Liver (tissue), 9 donors: ENCODE results near the gene ELP4. TPM values are rescaled to one million over a fixed set of nuclear protein-coding genes. Genes with fewer than 3 reads are reported as not detected.
A peak's percentile ranks its signal among the peaks of the same experiment; 100 is the strongest.

Source experiments
- DNase-seq: peaks from one replicate; pipeline ENCODE4 v3.0.0-alpha.2; 2017; ENCODE audit warnings: low spot score
- H3K27ac ChIP-seq, 2 donors: one replicate each; pipeline ENCODE4 v1.7.0; 2013; ENCODE audit warnings: inconsistent platforms in 2 of 2, low read length in 2 of 2, control low read depth in 1 of 2, low read depth in 1 of 2, mild to moderate bottlenecking in 1 of 2
- H3K27me3 ChIP-seq, 4 donors: one replicate each; pipeline versions ENCODE4 v1.6.1 to v1.7.0; 2013; ENCODE audit warnings: low read length in 3 of 4, inconsistent platforms in 1 of 4, mild to moderate bottlenecking in 1 of 4, moderate library complexity in 1 of 4; ENCODE audit not compliant: control insufficient read depth in 4 of 4, insufficient read depth in 4 of 4
- H3K36me3 ChIP-seq, 4 donors: one replicate each; pipeline versions ENCODE4 v1.6.1 to v1.7.0; 2013; ENCODE audit warnings: low read length in 3 of 4, mild to moderate bottlenecking in 3 of 4, low read depth in 1 of 4, moderate library complexity in 1 of 4; ENCODE audit not compliant: control insufficient read depth in 4 of 4, insufficient read depth in 3 of 4
- H3K4me1 ChIP-seq, 4 donors: one replicate each; pipeline versions ENCODE4 v1.6.1 to v1.7.0; 2013; ENCODE audit warnings: low read length in 3 of 4, mild to moderate bottlenecking in 3 of 4, moderate library complexity in 1 of 4; ENCODE audit not compliant: control insufficient read depth in 4 of 4, insufficient read depth in 4 of 4
- H3K4me3 ChIP-seq, 3 donors: one replicate each; pipeline versions ENCODE4 v1.6.1 to v1.7.0; 2013; ENCODE audit warnings: low read length in 3 of 3, control low read depth in 1 of 3, low read depth in 1 of 3, mild to moderate bottlenecking in 1 of 3
- H3K9ac ChIP-seq, 2 donors: one replicate each; pipeline ENCODE4 v1.7.0; 2013; ENCODE audit warnings: low read length in 2 of 2, mild to moderate bottlenecking in 2 of 2, moderate library complexity in 2 of 2, control low read depth in 1 of 2, low read depth in 1 of 2
- H3K9me3 ChIP-seq, 4 donors: one replicate each; pipeline versions ENCODE4 v1.6.1 to v1.7.0; 2013; ENCODE audit warnings: low read length in 3 of 4; ENCODE audit not compliant: control insufficient read depth in 4 of 4
- EGR1 ChIP-seq, 2 donors: IDR thresholded peaks; 2 replicates each; pipeline ENCODE4 v1.6.1; 2016 to 2018; ENCODE audit warnings: antibody characterized with exemption in 2 of 2, low read depth in 2 of 2
- FOXA1 ChIP-seq: IDR thresholded peaks from 2 replicates; pipeline ENCODE4 v1.6.1; 2016; ENCODE audit warnings: antibody characterized with exemption
- FOXA2 ChIP-seq: IDR thresholded peaks from 2 replicates; pipeline ENCODE4 v1.6.1; 2016; ENCODE audit warnings: antibody characterized with exemption
- GABPA ChIP-seq, 2 donors: IDR thresholded peaks in 1 of 2; conservative IDR thresholded peaks in 1 of 2; 2 replicates each; pipeline ENCODE4 v1.6.1; 2016; ENCODE audit warnings: antibody characterized with exemption in 2 of 2, mild to moderate bottlenecking in 1 of 2, moderate library complexity in 1 of 2
- HNF4A ChIP-seq, 2 donors: conservative IDR thresholded peaks; 2 replicates each; pipeline ENCODE4 v1.6.1; 2016; ENCODE audit warnings: antibody characterized with exemption in 2 of 2, mild to moderate bottlenecking in 2 of 2
- HNF4G ChIP-seq: IDR thresholded peaks from 2 replicates; pipeline ENCODE4 v1.6.1; 2016; ENCODE audit warnings: antibody characterized with exemption
- JUND ChIP-seq, 2 donors: IDR thresholded peaks; 2 replicates each; pipeline ENCODE4 v1.6.1; 2016; ENCODE audit warnings: antibody characterized with exemption in 2 of 2
- NR2F2 ChIP-seq: IDR thresholded peaks from 2 replicates; pipeline ENCODE4 v1.6.1; 2016; ENCODE audit warnings: antibody characterized with exemption
- RXRA ChIP-seq, 2 donors: IDR thresholded peaks; 2 replicates each; pipeline ENCODE4 v1.6.1; 2017 to 2018; ENCODE audit warnings: antibody characterized with exemption in 2 of 2, mild to moderate bottlenecking in 1 of 2
- SP1 ChIP-seq: IDR thresholded peaks from 2 replicates; pipeline ENCODE4 v1.6.1; 2018; ENCODE audit warnings: antibody characterized with exemption, mild to moderate bottlenecking
- TAF1 ChIP-seq: conservative IDR thresholded peaks from 2 replicates; pipeline ENCODE4 v1.6.1; 2016; ENCODE audit warnings: antibody characterized with exemption, mild to moderate bottlenecking
- YY1 ChIP-seq: IDR thresholded peaks from 2 replicates; pipeline ENCODE4 v1.6.1; 2016; ENCODE audit warnings: antibody characterized with exemption, mild to moderate bottlenecking
- WGBS: extraction: QIAGEN DNeasy Blood & Tissue Kit; methylation state at CpG from one replicate; pipeline ENCODE4 v1.1.7; 2013; 5-methylcytosine and 5-hydroxymethylcytosine counted together
- polyA plus RNA-seq, 2 donors: library from polyadenylated mRNA; stranded (reverse) in 1 of 2; unstranded in 1 of 2; fragments of 200-250 nt in 1 of 2; fragments of >200 nt in 1 of 2; fragmentation: Nextera tagmentation in 1 of 2; extraction: Ambion mirVana in 1 of 2; gene quantifications; one replicate each; pipeline versions ENCODE4 v1.2.1 to v1.2.3, GENCODE V29; 2013 to 2015
- total RNA-seq, 2 donors: library from RNA; depleted of rRNA; stranded (reverse); fragments of >200 nt; gene quantifications; one replicate each; pipeline ENCODE4 v1.2.3, GENCODE V29; 2014
- TF ChIP-seq, protein P1 (sequence below): IDR thresholded peaks from 2 replicates; pipeline ENCODE4 v1.6.1; 2016; ENCODE audit warnings: antibody characterized with exemption, mild to moderate bottlenecking
- TF ChIP-seq, protein P2 (sequence below): IDR thresholded peaks from 2 replicates; pipeline ENCODE4 v1.6.1; 2016; ENCODE audit warnings: antibody characterized with exemption
- TF ChIP-seq, protein P3 (sequence below): fragments of 150-350 bp; IDR thresholded peaks from 2 replicates; pipeline ENCODE4 v1.5.1; 2017; ENCODE audit warnings: improper control_type of control experiment, low read depth, low read length; ENCODE audit not compliant: missing input control
- TF ChIP-seq, protein P4 (sequence below): IDR thresholded peaks from 2 replicates; pipeline ENCODE4 v1.6.1; 2016; ENCODE audit warnings: antibody characterized with exemption
- TF ChIP-seq, protein P5 (sequence below): IDR thresholded peaks from 2 replicates; pipeline ENCODE4 v1.6.1; 2016; ENCODE audit warnings: antibody characterized with exemption
- donor health status: healthy.
- donor health status: healthy.
- donor health status: healthy.
- donor health status: healthy.
- donor health status: healthy.

The ELP4 gene
- total and polyA plus RNA-seq, 4 donors, result 6.0 to 18.8 (median 12.5) TPM

DNA sequence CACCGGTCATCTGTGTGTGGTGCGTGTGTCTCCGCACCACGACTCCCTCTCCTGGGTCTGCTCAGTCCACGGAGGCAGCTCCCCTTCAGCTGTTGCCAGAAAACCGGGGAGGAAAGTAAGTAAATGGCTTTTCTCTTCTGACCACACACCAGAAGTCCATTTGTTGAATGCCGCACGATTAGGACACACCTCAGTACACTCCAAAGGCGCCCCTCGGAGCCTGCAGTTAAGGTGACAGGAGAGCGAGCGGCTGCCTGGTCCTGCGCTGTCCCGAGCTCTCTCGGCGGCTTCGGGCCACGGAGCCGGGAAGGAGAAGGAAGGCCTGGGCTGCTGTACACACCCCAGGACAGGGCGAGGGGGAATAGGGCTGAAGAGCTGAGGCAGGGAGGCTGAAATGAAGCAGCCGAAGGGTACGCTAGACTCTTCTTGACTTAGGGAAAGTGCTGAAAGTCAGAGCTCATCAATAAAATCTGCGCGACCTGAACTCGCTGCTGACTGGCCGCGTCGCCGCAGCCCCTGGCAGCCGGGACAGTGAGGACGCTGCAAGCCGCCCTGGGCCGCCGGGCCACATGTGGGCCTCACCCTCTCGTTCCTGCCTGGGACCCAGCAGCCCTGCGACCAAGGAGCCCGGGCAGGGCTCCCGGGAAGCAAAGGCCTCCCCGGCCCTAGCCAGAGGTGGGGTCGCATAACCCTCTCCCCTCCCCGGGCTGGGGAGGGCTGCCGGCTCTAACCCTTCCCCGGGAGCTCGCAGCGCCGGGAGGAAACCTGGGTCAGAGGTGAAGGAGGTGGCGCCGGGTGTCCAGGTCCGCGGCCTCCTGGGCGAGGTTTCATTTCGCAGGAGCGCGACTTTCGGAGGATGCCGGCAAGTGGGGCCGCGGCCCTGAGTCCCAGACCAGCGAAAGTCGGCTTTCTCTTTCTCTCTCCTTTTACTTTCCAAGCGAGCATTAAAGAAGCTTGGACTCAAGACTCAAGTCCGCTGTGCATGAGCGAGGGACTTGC, 303.1 kb downstream of the ELP4 start:
- Histone ChIP-seq H3K36me3 (no peaks in the 10 kb centered on the region), H3K9me3 (no peaks in the 10 kb centered on the region), H3K9ac (no peak overlapping the region), H3K27ac (no peak overlapping the region), H3K4me3 (peak overlapping the region; percentile 41 to 55 (median 51)), H3K4me1 (peaks cover 37 to 76% (median 50%) of the 10 kb centered on the region in 4 donors), H3K27me3 (peaks cover 11 to 34% (median 29%) of the 10 kb centered on the region in 4 donors)
- no peak for DNase-seq
- 6% methylated on average over 63 of the region's 63 CpGs for WGBS
- TF ChIP-seq, protein P1, sequence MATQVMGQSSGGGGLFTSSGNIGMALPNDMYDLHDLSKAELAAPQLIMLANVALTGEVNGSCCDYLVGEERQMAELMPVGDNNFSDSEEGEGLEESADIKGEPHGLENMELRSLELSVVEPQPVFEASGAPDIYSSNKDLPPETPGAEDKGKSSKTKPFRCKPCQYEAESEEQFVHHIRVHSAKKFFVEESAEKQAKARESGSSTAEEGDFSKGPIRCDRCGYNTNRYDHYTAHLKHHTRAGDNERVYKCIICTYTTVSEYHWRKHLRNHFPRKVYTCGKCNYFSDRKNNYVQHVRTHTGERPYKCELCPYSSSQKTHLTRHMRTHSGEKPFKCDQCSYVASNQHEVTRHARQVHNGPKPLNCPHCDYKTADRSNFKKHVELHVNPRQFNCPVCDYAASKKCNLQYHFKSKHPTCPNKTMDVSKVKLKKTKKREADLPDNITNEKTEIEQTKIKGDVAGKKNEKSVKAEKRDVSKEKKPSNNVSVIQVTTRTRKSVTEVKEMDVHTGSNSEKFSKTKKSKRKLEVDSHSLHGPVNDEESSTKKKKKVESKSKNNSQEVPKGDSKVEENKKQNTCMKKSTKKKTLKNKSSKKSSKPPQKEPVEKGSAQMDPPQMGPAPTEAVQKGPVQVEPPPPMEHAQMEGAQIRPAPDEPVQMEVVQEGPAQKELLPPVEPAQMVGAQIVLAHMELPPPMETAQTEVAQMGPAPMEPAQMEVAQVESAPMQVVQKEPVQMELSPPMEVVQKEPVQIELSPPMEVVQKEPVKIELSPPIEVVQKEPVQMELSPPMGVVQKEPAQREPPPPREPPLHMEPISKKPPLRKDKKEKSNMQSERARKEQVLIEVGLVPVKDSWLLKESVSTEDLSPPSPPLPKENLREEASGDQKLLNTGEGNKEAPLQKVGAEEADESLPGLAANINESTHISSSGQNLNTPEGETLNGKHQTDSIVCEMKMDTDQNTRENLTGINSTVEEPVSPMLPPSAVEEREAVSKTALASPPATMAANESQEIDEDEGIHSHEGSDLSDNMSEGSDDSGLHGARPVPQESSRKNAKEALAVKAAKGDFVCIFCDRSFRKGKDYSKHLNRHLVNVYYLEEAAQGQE, result no peak
- no peak for TF ChIP-seq FOXA1
- TF ChIP-seq GABPA (IDR thresholded peaks at IDR 0.05 in 1 of 2, conservative IDR thresholded peaks at IDR 0.05 in 1 of 2), result no peak
- TF ChIP-seq, protein P2, sequence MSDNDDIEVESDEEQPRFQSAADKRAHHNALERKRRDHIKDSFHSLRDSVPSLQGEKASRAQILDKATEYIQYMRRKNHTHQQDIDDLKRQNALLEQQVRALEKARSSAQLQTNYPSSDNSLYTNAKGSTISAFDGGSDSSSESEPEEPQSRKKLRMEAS, result no peak
- no peak for TF ChIP-seq NR2F2
- no peak for TF ChIP-seq TAF1
- TF ChIP-seq EGR1 (IDR thresholded peaks at IDR 0.05; ENCODE audit: low read depth in 2 of 2), result no peak
- TF ChIP-seq HNF4A (conservative IDR thresholded peaks at IDR 0.05), result no peak
- TF ChIP-seq JUND (IDR thresholded peaks at IDR 0.05), result no peak
- TF ChIP-seq, protein P3, sequence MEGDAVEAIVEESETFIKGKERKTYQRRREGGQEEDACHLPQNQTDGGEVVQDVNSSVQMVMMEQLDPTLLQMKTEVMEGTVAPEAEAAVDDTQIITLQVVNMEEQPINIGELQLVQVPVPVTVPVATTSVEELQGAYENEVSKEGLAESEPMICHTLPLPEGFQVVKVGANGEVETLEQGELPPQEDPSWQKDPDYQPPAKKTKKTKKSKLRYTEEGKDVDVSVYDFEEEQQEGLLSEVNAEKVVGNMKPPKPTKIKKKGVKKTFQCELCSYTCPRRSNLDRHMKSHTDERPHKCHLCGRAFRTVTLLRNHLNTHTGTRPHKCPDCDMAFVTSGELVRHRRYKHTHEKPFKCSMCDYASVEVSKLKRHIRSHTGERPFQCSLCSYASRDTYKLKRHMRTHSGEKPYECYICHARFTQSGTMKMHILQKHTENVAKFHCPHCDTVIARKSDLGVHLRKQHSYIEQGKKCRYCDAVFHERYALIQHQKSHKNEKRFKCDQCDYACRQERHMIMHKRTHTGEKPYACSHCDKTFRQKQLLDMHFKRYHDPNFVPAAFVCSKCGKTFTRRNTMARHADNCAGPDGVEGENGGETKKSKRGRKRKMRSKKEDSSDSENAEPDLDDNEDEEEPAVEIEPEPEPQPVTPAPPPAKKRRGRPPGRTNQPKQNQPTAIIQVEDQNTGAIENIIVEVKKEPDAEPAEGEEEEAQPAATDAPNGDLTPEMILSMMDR, result no peak
- TF ChIP-seq, protein P4, sequence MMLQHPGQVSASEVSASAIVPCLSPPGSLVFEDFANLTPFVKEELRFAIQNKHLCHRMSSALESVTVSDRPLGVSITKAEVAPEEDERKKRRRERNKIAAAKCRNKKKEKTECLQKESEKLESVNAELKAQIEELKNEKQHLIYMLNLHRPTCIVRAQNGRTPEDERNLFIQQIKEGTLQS, result no peak
- TF ChIP-seq RXRA (IDR thresholded peaks at IDR 0.05), result no peak
- no peak for TF ChIP-seq HNF4G
- TF ChIP-seq FOXA2, result no peak
- TF ChIP-seq YY1, result no peak
- TF ChIP-seq SP1, result no peak
- TF ChIP-seq, protein P5, sequence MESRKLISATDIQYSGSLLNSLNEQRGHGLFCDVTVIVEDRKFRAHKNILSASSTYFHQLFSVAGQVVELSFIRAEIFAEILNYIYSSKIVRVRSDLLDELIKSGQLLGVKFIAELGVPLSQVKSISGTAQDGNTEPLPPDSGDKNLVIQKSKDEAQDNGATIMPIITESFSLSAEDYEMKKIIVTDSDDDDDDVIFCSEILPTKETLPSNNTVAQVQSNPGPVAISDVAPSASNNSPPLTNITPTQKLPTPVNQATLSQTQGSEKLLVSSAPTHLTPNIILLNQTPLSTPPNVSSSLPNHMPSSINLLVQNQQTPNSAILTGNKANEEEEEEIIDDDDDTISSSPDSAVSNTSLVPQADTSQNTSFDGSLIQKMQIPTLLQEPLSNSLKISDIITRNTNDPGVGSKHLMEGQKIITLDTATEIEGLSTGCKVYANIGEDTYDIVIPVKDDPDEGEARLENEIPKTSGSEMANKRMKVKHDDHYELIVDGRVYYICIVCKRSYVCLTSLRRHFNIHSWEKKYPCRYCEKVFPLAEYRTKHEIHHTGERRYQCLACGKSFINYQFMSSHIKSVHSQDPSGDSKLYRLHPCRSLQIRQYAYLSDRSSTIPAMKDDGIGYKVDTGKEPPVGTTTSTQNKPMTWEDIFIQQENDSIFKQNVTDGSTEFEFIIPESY, result no peak
